EL (cell line): ENCODE measurements around the gene P4HA3.

Experiments used
- DNase-seq: peaks from one replicate; pipeline ENCODE4 v3.0.0-alpha.2; 2016

P4HA3 gene

DNA sequence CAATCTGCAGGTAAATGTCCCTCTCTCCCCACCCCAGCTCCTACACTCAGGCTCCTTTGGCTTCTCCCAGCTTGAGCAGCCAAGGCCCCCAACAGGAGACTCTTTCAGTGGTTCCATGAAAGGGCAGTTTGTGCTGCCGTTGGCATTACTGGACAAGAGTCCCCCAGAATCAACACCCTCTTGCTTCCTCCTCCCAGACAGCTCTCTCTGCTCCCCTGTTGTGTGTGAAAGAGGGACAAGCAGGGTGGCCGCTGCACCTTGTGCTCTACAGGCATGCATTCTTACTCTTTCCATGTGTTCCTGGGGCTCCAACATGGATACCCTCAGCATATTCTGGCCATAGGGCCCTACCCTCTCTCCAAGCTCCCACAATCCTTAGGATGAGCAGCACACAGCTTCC is 48.7 kb downstream of the P4HA3 start:
- no peak for DNase-seq

DNA sequence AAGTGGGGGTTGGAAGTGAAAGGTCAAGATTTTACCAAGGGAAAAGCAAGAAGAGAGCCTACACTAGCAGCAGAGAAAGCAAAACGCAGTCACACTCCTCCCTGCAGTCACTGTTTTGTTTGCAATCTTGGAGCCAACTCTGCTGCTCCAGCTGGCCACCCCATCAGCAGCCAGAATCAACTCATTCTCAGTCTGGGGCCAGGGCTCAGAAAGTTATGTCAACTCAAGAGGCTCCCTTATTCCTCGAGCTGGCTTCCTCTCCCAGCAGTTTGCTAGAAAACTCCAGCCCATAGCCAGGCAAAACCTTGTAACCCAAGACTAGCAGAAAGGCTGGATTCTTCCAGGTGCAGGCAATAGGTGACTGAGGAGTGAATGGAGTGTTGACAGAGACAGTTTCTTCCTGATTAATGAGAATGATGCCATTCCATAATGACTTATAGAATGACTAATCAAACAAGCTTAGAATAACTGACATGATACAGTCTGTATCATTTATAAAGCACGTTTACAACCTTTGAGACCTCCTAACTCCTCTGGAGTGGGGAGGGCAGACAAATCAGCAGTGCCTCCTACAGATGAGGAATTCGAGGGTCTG is 53.4 kb downstream of the P4HA3 start:
- DNase-seq, result no peak

DNA sequence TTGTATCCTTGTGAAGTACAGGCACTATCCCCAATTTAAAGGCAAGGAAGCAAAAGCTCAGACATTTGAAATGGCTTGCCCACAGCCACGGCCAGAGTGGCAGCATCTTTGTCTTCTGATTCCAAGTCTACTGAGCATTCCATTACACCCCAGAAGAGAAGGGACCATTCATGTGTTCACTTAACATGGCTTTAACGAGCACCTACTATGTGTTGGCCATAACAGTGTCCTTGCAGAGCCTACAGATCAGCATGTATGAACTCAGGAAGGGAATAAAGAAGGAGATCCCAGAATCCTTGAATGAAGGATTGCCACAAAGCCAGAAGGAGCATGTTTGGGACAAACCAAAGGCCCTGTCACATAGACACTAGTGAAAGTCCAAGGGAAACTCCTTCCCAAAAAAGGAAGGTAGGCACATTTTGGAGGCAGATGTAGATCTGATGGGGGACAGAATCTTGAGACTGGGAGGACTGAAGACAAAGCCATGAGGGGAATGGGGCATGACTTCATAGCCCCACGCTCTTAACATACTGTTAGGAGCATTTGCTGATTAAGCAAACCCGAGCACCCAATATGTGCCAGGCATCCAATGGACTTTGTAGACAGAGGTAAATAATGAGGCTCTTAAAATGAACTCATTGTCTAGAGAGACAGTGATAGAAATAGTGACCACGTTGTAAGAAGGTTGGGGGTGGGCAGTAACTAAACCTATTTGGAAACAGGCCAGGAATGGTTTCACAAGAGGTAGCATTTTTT is 54.9 kb downstream of the P4HA3 start:
- DNase-seq, result no peak

DNA sequence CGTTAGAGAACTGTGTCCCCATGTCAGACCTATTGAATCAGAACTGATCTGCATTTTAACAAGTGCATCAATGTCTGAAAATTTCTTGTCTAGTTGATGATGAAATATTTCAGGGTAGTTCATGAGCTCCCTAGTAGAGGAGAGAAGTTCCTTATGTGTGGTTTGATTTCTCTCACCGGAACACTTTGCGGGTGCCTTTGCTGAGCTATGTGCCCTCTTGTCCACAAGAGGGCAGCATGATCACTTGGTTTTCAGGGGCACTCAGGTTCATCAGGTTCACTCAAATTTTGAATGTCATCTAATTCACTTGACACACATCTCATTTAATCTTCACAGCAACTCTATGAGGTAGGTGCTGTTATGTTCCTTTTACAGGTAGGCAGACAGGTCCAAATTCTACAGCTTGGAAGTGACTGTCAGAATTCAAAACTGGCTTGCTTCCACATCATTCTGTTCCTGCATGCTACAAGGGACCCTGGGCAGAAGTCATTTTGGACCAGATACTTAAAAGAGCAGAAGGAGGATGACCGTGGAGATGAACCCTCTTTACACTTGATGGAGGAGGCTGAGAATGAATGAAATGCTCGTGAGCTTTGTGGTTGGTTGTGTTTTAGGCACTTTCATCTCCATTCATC is 55.6 kb downstream of the P4HA3 start:
- peak; percentile 56 for DNase-seq

DNA sequence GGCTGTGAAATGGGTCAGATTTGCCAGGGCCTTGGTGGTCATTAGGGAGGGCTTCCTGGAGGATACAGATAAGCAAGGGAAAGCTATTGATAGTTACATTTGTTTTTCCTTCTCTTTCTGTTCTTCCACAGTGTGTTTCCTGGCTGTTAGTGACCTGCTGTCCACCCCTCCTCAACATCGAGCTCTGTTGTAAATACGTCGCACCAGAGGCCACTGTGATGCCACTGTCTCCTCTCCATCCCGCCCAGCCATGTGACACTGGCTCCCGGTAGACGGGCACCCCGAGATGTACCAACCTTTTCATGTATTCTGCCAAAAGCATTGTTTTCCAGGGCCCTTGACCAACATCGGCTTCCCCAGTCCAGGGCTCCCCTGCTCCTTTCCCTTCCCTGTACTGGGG is 58.1 kb downstream of the P4HA3 start:
- no peak for DNase-seq

DNA sequence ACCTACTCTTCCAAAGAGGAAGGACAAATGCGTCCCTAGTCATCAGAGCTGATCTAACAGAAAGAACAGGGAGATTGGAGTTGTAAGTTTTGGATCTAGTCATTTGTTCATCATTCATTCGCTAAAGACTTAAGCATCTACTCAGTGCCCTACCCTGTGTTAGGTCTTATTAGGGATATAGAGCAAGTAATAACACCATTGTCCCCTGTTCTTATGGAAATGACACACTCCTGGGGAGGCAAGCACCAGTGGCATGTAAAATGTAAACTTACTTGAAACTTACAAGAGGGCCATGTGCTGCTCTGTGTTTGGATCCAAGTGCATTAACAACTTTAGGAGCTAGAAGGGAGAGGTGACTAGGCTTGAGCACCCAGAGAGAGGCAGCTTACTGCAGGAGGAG is 61.9 kb downstream of the P4HA3 start:
- DNase-seq, result no peak

DNA sequence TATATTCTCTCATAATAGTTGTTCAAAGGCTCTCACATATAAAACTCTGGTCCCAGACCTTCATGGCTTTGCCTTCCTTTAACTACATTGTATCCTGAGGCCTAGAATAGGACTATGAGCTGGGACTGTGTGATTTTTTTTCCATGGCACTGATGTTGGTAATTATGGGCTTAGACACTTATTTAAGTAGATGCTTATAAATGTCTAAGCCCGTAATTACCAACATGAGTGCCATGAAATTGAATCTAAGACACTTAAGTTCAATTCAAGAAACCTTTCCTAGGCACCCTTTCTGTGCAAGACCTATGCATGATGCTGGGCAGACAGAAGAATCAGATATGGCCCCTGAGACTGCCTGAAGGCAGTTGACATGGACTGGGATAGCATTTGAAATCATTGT is 63.0 kb downstream of the P4HA3 start:
- DNase-seq, result no peak

DNA sequence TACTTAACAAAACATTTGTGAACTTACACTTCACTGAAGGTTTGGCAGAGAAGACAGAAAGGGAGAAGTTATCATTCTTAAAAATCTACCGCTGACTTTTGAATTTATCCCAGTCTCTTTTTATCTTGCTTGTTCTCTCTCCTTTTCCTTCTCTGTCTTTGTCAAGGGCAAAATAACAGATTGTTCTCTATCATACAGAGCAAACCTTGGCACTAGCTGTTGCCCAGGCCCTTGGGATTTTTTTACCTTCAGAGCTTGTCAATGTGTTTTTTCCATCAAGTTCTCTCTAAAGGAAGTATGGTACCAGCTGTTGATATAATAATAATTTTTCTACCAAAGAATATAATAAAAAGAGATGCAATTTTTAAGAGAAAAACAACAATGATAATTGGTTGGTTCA is 73.2 kb downstream of the P4HA3 start:
- DNase-seq, result no peak

DNA sequence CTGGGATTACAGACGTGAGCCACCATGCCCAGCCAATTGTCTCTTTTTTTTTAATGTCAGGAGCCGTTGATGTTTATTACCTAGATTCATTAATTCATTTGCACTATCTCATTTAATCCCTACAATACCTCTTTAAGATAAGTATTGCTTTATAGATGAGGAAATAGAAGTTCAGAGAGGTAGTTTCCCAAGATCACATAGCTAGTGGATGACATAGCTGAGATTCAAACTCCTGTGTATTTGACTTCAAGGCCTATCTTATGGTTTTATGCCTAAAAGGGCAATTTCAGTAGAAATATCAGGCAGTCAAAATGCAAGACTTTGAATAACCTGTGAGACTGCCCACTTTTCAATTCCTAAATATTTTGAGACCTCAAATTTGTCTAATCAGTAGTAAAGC is 73.9 kb downstream of the P4HA3 start:
- DNase-seq, result no peak

DNA sequence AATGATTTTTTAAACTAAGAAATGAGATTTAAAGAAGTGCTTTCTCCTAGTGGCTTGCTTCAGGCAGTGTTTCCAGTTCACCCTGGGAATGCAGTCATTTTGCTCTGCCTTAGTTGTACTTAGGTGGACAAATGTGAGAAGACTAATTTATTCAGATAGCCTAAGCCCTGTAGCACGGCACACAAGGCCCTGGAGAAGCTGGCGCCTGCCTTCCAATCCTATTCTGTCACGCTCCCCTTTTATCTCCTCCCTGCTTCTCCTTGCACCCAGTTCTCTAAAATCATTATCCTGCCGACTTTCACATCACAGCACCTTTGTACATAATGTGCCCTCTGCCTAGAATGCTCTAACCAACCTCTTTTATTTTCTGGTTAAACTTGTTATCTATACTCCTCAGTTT is 76.3 kb downstream of the P4HA3 start:
- no peak for DNase-seq

DNA sequence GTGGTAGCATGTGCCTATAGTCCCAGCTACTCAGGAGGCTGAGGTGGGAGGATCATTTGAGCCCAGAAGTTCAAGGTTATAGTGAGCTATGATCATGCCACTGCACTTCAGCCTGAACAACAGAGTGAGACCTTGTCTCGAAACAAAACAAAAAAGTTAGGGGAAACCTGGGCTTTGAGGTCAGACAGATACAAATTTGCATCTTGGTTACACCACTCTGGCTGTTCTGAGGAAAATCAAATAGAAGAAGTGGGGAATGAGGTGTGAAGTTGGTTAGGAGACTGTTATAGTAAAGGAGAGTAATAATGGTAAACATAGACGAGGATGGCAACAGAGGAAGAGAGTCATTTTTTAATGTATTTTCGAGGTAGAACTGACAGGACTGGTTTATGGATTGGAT is 77.8 kb downstream of the P4HA3 start:
- no peak for DNase-seq

DNA sequence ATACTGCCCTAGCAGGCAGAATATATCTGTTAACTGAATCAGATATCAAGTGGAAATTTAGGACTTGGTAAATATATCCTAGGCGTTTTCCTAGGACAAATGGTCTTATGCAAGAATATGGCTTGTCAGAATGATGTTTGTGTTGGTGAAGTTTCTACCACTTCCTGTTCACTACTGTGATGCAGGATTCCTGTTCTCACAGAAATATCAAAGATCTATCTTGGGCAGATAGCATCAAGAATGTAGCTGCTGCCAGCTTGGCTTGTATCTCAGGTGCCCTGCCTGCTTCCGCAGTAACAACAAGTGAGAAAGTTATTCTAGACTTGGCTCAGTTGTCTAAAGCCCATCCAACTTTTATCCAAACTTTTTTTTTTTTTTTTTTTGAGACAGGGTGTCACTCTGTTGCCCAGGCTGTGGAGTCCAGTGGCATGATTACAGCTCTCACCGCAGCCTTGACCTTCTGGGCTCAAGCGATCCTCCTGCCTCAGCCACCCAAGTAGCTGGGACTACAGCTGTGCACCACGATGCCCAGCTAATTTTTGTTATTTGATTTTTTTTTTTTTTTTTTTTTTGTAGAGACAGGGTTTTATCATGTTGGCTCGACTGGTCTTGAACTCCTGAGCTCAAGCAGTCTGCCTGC is 79.0 kb downstream of the P4HA3 start:
- no peak for DNase-seq

DNA sequence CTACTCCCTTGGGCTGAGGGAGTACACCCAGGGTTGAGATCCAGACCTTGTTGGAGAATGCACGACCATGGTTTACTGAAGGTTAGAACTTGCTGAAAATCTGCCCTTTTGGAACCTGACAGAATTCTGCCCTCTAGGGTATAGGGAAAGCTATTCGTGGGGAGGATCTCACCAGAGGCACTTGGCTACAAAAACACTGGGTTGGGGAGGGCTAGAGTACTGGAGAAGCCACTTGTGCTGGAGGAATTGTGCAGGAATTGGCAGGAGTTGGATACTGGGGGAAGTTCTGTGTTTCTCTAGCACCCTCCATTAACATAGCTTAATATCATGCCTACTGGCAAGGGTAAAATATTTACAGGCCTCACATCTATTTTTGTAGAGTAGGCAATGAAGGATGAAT is 84.5 kb downstream of the P4HA3 start:
- no peak for DNase-seq

DNA sequence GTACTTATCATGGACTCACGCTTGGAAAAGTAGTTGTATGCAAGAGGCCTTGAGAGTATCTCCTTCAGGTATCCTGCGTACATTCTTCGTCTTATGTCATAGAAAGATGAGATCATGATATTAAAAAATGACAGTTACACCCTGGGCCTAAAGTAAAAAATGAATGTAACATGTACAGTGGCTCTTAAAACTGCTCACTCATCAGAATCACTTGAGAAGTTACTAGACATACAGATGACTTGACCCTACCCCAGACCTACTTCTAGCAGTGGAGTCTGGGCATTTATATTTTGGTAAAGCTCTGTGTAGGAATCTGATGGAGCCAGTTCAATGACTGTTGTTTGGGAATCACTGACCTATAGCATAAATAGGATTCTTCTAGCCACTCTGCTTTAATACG is 85.9 kb downstream of the P4HA3 start:
- no peak for DNase-seq

DNA sequence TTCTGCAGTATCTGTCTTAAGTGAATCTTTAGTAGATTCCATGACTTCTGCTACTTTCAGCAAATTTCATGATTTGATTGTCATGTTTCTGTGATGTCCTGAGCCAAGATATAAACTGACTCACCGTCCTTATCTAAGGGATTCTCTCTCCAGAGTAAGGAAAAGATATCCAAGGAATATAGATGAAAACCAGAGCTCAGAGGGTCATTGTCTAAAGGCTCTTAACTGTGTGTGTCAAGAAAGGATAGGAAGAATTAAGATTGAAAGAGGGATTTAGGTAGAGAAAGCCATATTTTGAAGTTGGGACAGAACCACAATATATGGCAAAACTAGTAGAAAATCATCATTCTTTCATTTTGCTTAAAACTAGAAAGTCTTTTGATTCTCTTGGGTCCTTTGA is 89.6 kb downstream of the P4HA3 start:
- no peak for DNase-seq

DNA sequence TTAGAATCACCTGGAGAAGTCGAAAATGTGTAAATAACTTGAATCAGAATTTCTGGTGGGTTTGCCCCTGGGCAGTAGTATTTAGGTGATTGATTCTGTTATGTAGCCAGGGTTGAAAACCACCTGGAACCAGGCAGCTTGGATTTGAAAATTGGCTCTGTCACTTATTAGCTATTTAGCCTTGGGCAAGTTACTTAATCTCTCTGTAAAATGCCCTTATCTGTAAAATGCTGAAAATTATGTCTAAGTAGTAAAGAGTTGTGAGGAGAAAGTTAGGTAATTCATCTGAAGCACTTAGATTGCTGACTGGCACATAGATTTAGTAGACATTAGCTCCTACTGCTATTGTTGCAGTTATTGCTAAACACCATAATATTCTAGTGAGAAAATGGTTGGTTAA is 91.1 kb downstream of the P4HA3 start:
- peak; percentile 9 for DNase-seq
